Stomach (tissue), 9 donors: ENCODE measurements around the gene S100A5. TPM values are rescaled to one million over a fixed set of nuclear protein-coding genes. Genes with fewer than 3 reads are reported as not detected.

Source experiments
- DNase-seq, 2 donors: peaks; one replicate each; pipeline versions ENCODE4 v3.0.0 to v3.0.0-alpha.2; 2013 to 2019
- H3K27ac ChIP-seq, 5 donors: fragments of 200-600 bp in 4 of 5; sonication (generic) in 4 of 5; one replicate each; pipeline ENCODE4 v1.5.1; 2013 to 2019; ENCODE audit warnings: mild to moderate bottlenecking in 1 of 5, moderate library complexity in 1 of 5
- H3K27me3 ChIP-seq, 3 donors: fragments of 200-600 bp; sonication (generic); one replicate each; pipeline ENCODE4 v1.5.1; 2017 to 2019; ENCODE audit warnings: mixed run types in 1 of 3
- H3K36me3 ChIP-seq, 4 donors: fragments of 200-600 bp; sonication (generic); 1 replicate in 3 of 4; 2 replicates in 1 of 4; pipeline ENCODE4 v1.5.1; 2016 to 2019
- H3K4me1 ChIP-seq, 4 donors: fragments of 200-600 bp; sonication (generic); one replicate each; pipeline ENCODE4 v1.5.1; 2016 to 2019
- H3K4me3 ChIP-seq, 4 donors: fragments of 200-600 bp; sonication (generic) in 3 of 4; one replicate each; pipeline ENCODE4 v1.5.1; 2016 to 2019; ENCODE audit warnings: mild to moderate bottlenecking in 1 of 4
- H3K9me3 ChIP-seq, 4 donors: fragments of 200-600 bp; sonication (generic); one replicate each; pipeline ENCODE4 v1.5.1; 2016 to 2019
- CTCF ChIP-seq, 7 experiments: fragments of 450-650 bp in 4 of 7; fragments of 200-600 bp in 3 of 7; sonication (generic) in 3 of 7; IDR thresholded peaks; one replicate each; pipeline ENCODE4 v1.5.1; 2016 to 2019; ENCODE audit warnings: antibody characterized with exemption in 7 of 7, control low read depth in 2 of 7, mild to moderate bottlenecking in 1 of 7
- EP300 ChIP-seq: sonication (generic); formaldehyde crosslinking; IDR thresholded peaks from one replicate; pipeline ENCODE4 v1.6.1; 2017; ENCODE audit warnings: antibody characterized with exemption
- POLR2A ChIP-seq, 4 donors: fragments of 450-650 bp; IDR thresholded peaks; one replicate each; pipeline ENCODE4 v1.6.1; 2016; ENCODE audit warnings: antibody characterized with exemption in 4 of 4, control low read depth in 2 of 4, mild to moderate bottlenecking in 1 of 4, moderate library complexity in 1 of 4
- POLR2AphosphoS5 ChIP-seq, 3 donors: sonication (generic); formaldehyde crosslinking; IDR thresholded peaks; one replicate each; pipeline ENCODE4 v1.6.1; 2016; ENCODE audit warnings: antibody characterized with exemption in 3 of 3
- WGBS, 5 donors: extraction: QIAGEN DNeasy Blood & Tissue Kit in 3 of 5; methylation state at CpG; one replicate each; pipeline versions ENCODE4 v1.1.5 to v1.1.7; 2013 to 2018; 5-methylcytosine and 5-hydroxymethylcytosine counted together
- intact Hi-C: fragments of 100-400 bp; cut with DNase I; formaldehyde crosslinking; loops from one replicate; pipeline ENCODE4 v1.15.1; 2023; ENCODE audit warnings: low total_unique reads
- polyA plus RNA-seq, 3 donors: library from polyadenylated mRNA; stranded (reverse); fragments of 200-250 nt; gene quantifications; one replicate each; pipeline ENCODE4 v1.2.3, GENCODE V29; 2013
- total RNA-seq, 5 donors: library from RNA; depleted of rRNA; stranded (reverse); fragments of >200 nt; gene quantifications; one replicate each; pipeline versions ENCODE4 v1.1.0 to v1.2.3, GENCODE V29; 2014 to 2016
- donor health status: healthy with polysubstance abuse.
- donor health status: Bipolar disorder and iron deficiency.
- donor health status: healthy.

S100A5 gene
- total and polyA plus RNA-seq, 8 donors: not detected

- no peak overlapping the region for H3K4me3 ChIP-seq
- TF ChIP-seq EP300: no peak
- no peak for TF ChIP-seq CTCF (IDR thresholded peaks at IDR 0.05)
- no peak for TF ChIP-seq POLR2A (IDR thresholded peaks at IDR 0.05)
- TF ChIP-seq POLR2AphosphoS5 (IDR thresholded peaks at IDR 0.05): no peak
- no peak for DNase-seq
- H3K9me3 ChIP-seq: no peaks in the 10 kb centered on the region
- H3K27ac ChIP-seq: peak overlapping the region in 4 of 5 donors; percentile 5 to 58 (median 46)
- no peaks in the 10 kb centered on the region for H3K36me3 ChIP-seq
- intact Hi-C loops: no loop called here
- H3K4me1 ChIP-seq: peaks cover 15 to 37% (median 29%) of the 10 kb centered on the region in 4 donors
- WGBS, 5 donors: 91 to 96% (median 93%) methylated on average over 11 to 12 of the region's 12 CpGs
- no peaks in the 10 kb centered on the region for H3K27me3 ChIP-seq
These were observed 12.4 kb upstream of the S100A5 start for GRCh38 chr1:153553096-153553495.

GRCh38 chr1:153552335-153552734 is 11.6 kb upstream of the S100A5 start:
- no peaks in the 10 kb centered on the region for H3K36me3 ChIP-seq
- no peaks in the 10 kb centered on the region for H3K9me3 ChIP-seq
- 83 to 92% (median 90%) methylated on average over 8 of the region's 8 CpGs for WGBS, 5 donors
- no peak overlapping the region for H3K27ac ChIP-seq
- H3K4me3 ChIP-seq: no peak overlapping the region
- no peak for DNase-seq
- H3K4me1 ChIP-seq: peaks cover 20 to 45% (median 35%) of the 10 kb centered on the region in 4 donors
- no peak for TF ChIP-seq EP300
- no peak for TF ChIP-seq POLR2AphosphoS5 (IDR thresholded peaks at IDR 0.05)
- no peak for TF ChIP-seq POLR2A (IDR thresholded peaks at IDR 0.05)
- TF ChIP-seq CTCF (IDR thresholded peaks at IDR 0.05): no peak
- intact Hi-C loops: no loop called here
- no peaks in the 10 kb centered on the region for H3K27me3 ChIP-seq

- no peaks in the 10 kb centered on the region for H3K36me3 ChIP-seq
- no peak overlapping the region for H3K4me3 ChIP-seq
- WGBS, 5 donors: 76 to 91% (median 86%) methylated on average over 10 of the region's 10 CpGs
- H3K27me3 ChIP-seq: no peaks in the 10 kb centered on the region
- H3K4me1 ChIP-seq: peaks cover 31 to 58% (median 47%) of the 10 kb centered on the region in 4 donors
- H3K27ac ChIP-seq: peak overlapping the region in 1 of 5 donors; percentile 70
- DNase-seq: no peak
- TF ChIP-seq CTCF (IDR thresholded peaks at IDR 0.05) (no peak), POLR2A (IDR thresholded peaks at IDR 0.05) (no peak), EP300 (no peak), POLR2AphosphoS5 (IDR thresholded peaks at IDR 0.05) (no peak)
- H3K9me3 ChIP-seq: no peaks in the 10 kb centered on the region
- intact Hi-C loops: no loop called here
These were observed 10.2 kb upstream of the S100A5 start for GRCh38 chr1:153550827-153551500.

GRCh38 chr1:153550398-153550758 is 9.6 kb upstream of the S100A5 start:
- peak in 1 of 2 donors; percentile 3 for DNase-seq
- no peaks in the 10 kb centered on the region for H3K9me3 ChIP-seq
- TF ChIP-seq POLR2A (IDR thresholded peaks at IDR 0.05): no peak
- TF ChIP-seq POLR2AphosphoS5 (IDR thresholded peaks at IDR 0.05): no peak
- no peak for TF ChIP-seq EP300
- no peak for TF ChIP-seq CTCF (IDR thresholded peaks at IDR 0.05)
- peak overlapping the region in 1 of 5 donors; percentile 70 for H3K27ac ChIP-seq
- intact Hi-C loops: no loop called here
- WGBS, 5 donors: 87 to 95% (median 95%) methylated on average over 4 of the region's 4 CpGs
- no peak overlapping the region for H3K4me3 ChIP-seq
- H3K36me3 ChIP-seq: no peaks in the 10 kb centered on the region
- H3K4me1 ChIP-seq: peaks cover 37 to 64% (median 53%) of the 10 kb centered on the region in 4 donors
- H3K27me3 ChIP-seq: no peaks in the 10 kb centered on the region
